Muscle of back (tissue), 13 donors: ENCODE data around the gene XXYLT1. TPM values are rescaled to one million over a fixed set of nuclear protein-coding genes. Genes with fewer than 3 reads are reported as not detected.
"Not testable (repeated sequence)": the region's sequence is repeated elsewhere in the genome, so short reads cannot be mapped to it uniquely, and the experiment has no call there.

Experiments used
- DNase-seq, 3 donors: peaks; one replicate each; pipeline versions ENCODE4 v3.0.0 to v3.0.0-alpha.2; 2013
- long read RNA-seq, 9 donors: transcript quantifications; one replicate each; lab custom pipeline, GENCODE V29; 2026
- polyA plus RNA-seq, 10 donors: library from polyadenylated mRNA; unstranded; fragments of 120-200 nt; gene quantifications; one replicate each; pipeline ENCODE4 v1.2.1, GENCODE V29; 2013; ENCODE audit not compliant: insufficient read length in 10 of 10

XXYLT1 gene, protein sequence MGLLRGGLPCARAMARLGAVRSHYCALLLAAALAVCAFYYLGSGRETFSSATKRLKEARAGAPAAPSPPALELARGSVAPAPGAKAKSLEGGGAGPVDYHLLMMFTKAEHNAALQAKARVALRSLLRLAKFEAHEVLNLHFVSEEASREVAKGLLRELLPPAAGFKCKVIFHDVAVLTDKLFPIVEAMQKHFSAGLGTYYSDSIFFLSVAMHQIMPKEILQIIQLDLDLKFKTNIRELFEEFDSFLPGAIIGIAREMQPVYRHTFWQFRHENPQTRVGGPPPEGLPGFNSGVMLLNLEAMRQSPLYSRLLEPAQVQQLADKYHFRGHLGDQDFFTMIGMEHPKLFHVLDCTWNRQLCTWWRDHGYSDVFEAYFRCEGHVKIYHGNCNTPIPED
- 10 to 100 TPM; 17.8 to 32.2 (median 22.8) TPM for polyA plus RNA-seq
- long read RNA-seq, donor 1, partial matches to known transcripts, result 0 of 4 reads
- long read RNA-seq, donor 1, other reads (novel, unspliced or antisense), result 0 of 4 reads
- long read RNA-seq, donor 2, partial matches to known transcripts, result 0 of 6 reads
- long read RNA-seq, donor 2, other reads (novel, unspliced or antisense), result 0 of 6 reads
- long read RNA-seq, donor 3, result 0 reads
- long read RNA-seq, donor 4, transcript XXYLT1-201 (4 exons, 2,727 nt), result major isoform, 6 of 6 reads
- long read RNA-seq, donor 4, partial matches to known transcripts, result 0 of 6 reads
- long read RNA-seq, donor 4, other reads (novel, unspliced or antisense), result 0 of 6 reads
- long read RNA-seq, donor 5, transcript XXYLT1-201 (4 exons, 2,727 nt), result major isoform, 7 of 7 reads
- long read RNA-seq, donor 5, partial matches to known transcripts, result 0 of 7 reads
- long read RNA-seq, donor 5, other reads (novel, unspliced or antisense), result 0 of 7 reads
- long read RNA-seq, donor 6, transcript XXYLT1-201 (4 exons, 2,727 nt), result major isoform, 7 of 8 reads
- long read RNA-seq, donor 6, partial matches to known transcripts, result 0 of 8 reads
- long read RNA-seq, donor 6, other reads (novel, unspliced or antisense), result 0 of 8 reads
- long read RNA-seq, donor 7, partial matches to known transcripts, result 0 of 4 reads
- long read RNA-seq, donor 7, other reads (novel, unspliced or antisense), result 0 of 4 reads
- long read RNA-seq, donor 8, transcript XXYLT1-201 (4 exons, 2,727 nt), result major isoform, 7 of 7 reads
- long read RNA-seq, donor 8, partial matches to known transcripts, result 0 of 7 reads
- long read RNA-seq, donor 8, other reads (novel, unspliced or antisense), result 0 of 7 reads
- long read RNA-seq, donor 9, result 0 reads

DNA sequence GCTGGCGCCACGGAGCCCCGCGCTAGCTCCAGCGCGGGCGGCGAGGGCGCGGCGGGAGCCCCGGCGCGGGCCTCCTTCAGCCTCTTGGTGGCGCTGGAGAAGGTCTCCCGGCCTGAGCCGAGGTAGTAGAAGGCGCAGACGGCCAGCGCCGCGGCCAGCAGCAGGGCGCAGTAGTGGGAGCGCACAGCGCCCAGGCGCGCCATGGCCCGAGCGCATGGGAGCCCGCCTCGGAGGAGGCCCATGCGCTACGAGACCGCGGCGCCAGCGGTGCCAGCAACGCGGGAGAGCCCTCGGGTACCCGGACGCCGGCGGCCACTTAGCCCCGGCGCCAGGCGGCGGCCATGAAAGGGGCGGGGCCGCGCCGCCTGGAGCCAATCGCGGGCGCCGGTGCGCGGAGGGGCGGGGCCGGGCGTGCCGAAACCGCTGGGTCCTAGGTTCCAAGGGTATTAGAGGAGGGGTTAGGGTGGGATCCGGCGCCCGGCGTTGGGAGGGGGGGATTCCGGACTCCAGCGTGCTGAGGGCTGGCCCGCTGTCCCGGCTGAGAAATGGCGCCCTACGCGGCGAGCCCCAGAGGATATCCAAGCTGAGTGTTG, at the start of gene XXYLT1:
TSS of gene XXYLT1 (minus strand) at position 343 of the 593 bp plus-strand sequence. CDS start at position 242, 101 bp downstream.
- DNase-seq, result peak; percentile 91 to 99 (median 95)

DNA sequence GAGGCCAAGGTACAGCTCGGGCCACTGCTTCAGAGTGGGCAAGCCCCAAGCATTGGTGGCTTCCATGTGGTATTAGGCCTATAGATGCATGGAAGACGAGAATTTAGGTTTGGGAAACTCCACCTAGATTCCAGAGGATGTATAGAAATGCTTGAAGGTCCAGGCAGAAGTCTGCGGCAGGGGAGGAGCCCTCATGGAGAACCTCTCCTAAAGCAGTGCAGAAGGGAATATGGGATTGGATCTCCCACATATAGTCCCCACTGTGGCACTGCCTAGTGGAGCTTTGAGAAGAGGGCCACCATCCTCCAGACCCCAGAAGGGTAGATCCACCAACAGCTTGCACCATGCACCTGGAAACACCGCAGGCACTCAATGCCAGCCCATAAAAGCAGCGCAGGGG, 48.1 kb upstream of the XXYLT1 start:
- DNase-seq, result no peak

DNA sequence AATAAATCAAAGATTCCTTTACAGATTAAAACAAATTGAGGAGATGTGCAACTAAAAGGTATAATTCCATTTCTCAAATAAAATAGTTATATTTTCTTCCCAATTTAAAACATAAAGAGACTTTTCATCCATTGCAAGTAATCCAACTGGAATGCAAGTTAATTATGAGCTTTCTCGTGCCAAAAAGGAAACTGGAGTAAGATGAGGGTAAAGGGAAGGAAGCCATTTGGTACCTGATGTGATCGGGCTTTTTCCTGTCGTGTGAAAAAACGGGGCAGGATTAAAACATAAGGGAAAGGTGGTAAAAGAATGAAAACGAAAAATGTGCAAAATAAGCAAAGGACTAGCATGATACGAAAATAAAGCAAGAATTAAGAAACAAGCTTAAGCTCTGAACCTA, 41.8 kb upstream of the XXYLT1 start:
- DNase-seq, result no peak

DNA sequence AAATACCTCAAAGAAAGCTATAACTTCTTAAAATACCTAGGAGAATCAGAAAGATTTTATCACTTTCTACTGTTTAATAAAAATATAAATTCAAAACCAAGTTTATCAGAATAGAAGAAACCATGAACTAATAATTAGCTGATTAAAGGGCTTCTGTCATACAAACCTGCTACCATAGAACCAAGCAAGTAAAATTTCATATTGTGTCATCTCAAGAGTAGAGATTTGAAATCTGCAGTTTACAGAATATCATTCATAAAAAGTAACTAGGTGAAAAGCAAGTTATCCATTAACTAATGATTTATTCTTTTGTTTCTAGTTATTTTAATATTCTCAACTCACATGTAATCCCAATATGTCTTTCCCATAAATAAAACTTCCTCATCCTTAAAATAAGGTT, 36.8 kb upstream of the XXYLT1 start:
- DNase-seq, result no peak

DNA sequence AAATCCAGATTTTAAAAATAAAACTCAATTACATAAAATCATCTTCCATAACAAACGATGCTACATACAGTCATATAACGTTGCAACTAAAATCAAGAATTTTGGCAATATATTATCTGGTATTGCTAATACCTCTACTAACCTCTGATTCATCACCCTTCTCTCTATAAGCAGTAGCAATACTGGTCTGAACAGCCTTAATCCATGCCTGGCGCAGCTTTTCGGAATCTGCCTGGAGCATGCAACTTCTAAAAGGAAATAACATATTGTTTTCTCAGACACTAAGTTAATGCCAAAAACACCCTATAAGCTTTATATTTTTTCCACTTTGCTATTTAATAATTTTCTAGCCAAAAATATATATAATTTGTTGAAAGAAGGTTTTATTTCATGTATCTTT, 35.4 kb upstream of the XXYLT1 start:
- DNase-seq, result peak in 1 of 3 donors; percentile 26

DNA sequence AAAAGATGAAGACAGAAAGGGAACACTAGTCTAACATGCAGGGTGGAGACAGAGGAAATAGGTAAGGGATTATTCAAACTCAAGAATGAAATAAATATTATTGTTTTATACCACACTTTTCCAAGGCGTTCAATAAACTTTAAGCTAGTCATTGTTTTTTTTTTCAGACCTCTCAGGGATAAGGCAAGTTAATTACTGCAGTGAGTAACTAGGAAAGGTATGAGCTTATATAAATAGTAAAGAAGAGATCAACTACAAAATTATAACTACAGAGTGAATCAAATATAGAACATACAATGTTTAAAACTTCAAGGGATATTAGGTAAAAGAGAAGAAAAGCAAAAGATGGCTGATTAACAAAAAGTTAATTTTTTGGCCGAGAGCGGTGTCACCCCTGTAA, 31.5 kb upstream of the XXYLT1 start:
- DNase-seq, result no peak

DNA sequence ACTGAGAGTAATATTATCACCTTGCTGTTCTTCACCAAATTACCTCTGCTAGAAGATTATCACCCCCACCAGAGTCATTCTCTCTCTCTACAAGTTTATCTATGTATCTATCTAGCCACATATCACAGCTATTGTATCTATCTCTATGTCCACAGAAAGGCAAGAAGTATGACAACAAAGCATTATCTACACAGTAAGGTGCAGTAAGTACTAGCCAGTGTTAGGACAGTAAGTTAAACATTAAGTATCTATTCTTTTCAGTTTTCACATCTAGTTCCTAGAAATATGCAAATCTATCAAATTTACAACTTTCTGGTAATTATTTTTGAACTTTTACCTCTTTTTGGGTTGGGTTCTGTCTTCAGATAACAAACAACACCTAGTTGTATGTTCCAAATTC, 26.5 kb upstream of the XXYLT1 start:
- no peak for DNase-seq

DNA sequence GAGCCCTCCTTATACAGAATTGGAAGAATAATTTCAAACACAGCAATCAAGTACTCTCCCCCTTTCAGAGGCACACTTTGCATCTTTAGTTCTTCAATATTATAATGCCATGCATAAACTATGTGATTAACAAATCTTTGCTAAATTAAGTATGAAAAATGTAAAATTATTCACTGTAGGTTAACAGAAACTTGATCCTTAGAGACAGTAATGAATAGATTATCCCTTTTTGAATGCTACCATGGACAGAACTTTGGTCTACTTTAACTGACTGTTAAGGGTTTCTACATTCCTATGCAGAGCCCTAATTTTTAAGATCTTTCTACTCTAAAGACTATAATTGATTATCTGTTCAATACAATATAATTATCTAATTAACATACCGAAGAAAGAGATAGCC, 25.7 kb upstream of the XXYLT1 start:
- DNase-seq, result no peak

DNA sequence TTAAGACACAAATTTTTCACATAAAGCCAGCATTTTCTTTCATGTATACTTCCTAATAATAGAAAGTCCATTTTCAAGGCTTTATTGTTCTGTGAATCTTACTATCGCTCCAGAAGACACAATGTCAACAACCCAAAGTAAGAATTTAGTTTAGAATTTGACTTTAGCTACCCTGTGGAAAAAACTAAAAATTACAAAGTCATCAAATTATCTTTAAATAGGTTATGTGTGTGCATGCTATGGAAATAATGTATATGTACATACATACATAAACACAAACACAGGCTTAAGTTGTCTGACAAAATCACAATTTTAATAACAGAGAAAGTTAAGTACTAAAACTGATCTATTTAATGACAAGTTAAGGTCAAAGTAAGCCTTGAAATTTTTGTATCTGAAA, 20.2 kb upstream of the XXYLT1 start:
- DNase-seq, result no peak

DNA sequence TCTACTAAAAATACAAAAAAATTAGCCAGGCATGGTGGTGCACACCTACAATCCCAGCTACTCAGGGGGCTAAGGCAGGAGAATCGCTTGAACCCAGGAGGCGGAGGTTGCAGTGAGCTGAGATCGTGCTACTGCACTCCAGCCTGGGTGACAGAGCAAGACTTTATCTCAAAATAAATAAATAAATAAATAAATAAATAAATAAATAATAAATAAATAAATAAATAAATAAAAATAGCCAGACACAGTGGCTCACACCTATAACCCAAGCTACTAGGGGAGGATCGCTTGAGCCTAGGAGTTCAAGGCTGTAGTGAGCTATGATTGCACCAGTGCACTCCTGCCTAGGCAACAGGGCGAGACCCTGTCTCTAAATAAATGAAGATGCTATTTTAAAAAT, 19.7 kb upstream of the XXYLT1 start:
- DNase-seq, result not testable (repeated sequence)

DNA sequence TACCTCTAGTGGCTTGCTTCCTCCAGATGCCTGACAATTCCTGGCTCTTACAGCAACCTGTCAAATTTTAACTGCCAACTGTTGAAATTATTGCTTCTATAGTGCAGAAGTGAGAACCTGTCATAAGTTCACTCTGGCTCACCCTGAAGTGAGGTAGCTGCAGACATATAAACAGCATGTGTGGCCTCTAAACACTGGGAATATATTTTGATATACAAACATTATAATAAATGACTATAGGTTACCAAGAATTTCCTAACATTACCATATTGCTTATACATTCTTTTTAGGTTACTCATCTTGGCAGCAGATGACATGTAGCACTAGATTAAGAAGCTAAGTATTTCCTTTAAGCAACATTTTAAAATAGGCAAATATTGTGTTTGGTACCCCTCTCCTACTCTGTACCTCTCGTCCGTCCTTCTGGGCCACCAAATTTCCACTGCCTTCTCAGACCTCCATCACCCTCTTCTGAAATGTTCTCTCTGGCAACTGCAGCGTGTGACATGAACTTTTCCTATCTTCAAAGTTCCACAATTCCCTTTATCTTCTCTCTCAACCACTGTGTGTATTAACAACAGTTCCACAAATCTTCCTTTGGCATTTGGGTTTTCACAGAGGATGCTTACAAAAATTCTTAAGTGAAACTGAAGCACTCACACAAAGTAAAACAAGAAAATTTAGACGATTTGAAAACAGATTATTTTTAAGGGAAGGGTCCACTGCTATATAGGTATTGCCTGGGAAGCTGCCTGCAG, 15.3 kb upstream of the XXYLT1 start:
- DNase-seq, result peak in 1 of 3 donors; percentile 46

DNA sequence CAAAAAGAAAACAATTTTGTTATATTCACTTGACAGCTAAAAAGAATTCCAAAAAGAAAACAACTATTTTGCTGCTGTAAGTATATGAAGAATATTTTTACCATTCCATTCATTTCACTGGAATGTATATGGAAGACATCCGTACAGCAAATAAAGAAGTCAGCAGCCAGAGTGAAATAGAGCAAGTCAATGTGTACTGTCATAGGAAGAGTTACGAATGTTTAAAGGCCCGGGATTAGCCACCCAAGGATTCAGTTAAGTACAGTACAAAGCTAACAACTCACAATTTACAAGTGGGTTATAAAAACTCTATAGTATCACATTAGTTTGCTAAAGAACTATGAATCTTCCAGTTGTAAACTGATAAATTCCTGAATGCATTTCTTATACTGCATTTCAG, 14.4 kb upstream of the XXYLT1 start:
- DNase-seq, result no peak

DNA sequence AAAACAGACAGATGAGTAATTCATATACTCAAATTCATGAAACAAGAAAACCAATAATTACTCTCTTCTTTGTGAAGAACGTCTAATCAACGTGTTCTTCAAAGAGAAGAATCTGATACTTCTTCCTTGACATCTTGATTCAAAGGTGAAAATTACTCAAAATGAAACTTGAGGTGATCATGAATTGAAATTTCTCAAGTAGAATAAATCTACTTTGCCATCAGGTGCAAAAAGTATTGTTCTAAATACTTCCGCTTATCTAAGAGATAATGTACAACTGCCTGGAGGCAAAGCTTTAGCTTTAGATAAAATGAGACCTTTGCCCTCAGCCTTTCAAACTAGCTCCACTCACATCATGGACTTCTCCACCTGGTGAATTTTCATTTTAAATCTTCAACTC, 13.9 kb upstream of the XXYLT1 start:
- DNase-seq, result no peak

DNA sequence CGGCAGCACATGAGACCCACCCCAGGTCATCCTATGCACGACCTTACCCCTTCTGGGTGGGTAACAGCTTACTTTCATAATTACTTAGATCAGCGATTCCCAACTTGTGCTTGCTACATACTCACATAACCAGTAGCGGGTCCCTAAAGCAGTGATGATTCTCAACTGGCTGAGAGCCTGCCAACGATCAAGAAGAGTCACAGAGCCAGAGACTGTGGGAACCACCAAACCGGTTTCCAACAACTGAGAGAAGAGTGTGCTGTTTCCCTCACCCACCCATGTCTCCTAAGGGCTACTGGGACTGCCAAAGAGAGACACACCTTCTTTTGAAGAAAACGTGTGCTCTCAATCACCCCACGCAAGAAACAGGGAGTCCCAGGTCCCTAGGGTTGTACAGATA, 12.0 kb upstream of the XXYLT1 start:
- no peak for DNase-seq

DNA sequence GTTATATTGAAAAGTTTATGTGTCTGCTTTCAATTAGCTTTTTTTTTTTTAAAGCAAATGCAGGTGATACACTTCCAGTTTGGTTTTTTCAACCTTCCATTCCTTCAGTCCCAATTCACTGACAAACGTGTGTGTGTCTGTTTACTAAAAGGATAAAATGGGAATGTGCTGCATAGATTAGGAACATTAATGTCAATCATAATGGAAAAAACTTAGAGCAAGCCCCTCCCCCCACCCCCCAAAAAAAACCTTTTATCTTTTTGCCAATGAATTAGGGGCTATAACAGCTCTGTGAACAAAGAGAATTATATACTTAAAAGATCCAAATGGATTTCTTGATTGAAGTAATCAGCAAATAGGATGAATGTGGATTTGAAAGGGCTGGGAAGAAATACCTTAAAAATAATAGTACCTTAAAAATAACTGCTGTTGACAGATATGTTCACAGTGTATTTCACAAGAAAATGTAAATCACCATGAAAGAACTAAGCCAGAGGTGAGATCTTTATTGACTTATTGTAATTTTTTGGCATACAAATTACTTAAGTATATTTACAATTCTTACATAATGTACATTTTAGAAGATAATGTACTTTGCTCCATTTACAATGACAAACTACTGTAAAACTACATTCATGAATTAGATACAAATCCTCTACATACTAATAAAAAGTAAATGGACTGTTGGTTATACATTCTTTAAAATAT, 3.5 kb upstream of the XXYLT1 start:
- DNase-seq, result no peak

DNA sequence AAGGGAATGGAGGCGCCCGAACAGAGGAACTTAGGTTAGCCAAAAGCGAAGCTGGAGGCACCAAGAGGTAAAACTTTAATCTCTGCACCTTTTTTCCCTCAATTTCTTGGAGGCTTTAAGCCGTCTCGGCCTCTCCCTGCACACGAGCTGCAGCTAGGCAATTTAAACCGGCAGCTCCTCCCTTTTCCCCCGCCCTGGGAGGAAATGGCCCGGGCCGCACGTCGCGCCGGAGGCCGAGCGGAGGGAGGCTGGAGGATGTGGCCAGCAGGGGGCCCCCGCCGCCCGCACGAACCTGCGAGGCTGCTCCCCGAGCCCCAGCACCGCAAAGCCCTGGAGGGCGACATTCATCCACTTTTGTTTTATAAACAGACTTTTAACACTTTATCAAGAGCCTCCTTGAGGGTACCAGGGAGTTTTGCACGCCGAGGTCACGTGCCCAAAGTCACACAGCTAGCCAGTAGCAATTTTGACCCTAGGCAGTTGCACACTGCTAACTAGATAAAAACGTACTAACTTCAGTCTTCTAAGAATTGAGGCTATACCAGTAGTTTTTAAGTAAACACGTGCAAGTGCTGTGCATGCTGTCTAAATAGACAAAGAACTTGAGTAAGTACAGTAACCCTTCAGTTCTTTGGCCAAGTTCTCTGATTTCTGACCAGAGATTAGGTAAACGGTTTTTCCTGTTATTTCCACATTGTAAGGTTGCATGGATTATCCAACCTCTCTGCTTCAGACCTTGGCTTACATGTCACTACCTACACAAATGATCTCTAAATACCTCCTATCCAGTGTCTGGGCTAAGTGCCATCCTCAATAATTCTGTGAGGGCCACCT, 668 bp upstream of the XXYLT1 start:
- peak; percentile 89 to 96 (median 91) for DNase-seq

DNA sequence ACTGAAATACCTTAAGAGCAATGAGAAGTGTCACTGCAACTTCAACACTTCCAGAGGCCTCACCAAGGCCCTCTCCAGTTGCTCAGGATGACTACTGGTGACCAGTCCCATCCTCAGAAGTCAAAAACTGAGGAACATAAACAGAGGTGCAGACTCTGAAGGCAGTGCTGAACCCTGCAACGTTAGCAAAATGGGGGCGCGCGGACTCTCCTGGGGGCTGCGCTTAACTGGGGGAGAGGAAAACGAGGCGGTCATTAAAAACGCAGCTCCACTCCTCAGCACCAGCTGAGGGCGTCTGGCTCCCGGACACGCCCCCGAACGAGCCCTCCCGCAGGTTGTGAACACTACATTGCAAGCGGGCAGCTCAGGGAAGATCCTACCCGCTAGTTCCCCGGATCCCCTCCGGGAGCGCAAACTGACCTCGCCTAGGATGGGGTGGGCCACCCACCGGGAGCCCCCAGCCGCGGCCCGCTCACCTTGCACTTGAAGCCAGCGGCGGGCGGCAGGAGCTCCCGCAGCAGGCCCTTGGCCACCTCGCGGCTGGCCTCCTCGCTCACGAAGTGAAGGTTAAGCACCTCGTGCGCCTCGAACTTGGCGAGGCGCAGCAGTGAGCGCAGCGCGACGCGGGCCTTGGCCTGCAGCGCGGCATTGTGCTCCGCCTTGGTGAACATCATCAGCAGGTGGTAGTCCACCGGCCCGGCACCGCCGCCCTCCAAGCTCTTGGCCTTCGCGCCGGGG, 711 bp downstream of the XXYLT1 start:
- peak in 1 of 3 donors; percentile 36 for DNase-seq

DNA sequence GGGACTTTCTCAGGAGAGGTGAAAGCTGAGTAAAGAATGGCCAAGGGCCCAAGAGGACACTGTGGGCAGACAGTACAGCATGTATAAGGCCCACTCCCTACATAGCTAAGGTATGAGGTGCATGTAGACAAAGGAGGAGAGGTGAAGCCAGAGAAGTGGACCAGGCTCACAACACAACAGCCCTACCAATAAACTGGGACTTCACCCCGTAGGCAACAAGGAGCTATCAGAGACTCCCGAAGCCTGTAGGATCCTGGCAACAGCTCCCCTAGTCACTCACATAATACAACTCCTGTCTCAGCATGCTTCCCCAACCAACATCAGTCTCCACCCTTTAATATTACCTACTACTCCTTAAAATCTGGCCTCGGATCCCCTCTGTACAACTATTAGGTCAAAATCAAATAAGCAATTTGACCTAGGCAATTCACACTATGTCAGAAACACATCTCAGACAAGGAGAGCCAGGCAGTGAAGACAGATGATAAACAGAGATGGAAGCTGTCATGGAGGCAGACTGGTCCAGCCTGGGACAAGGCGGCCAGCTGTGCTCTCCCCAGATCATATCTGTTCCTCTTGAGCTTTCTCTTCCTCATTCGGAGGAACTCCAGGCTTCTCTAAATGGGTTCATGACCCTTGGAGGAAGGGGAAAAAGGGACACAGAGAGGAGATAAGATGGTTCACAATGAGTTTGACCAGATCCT, 1.4 kb downstream of the XXYLT1 start:
- DNase-seq, result no peak
